Trophoblast cell (in vitro differentiated cells and primary cell): Measurements from ENCODE around the gene MFRP.

ENCODE experiments used
- DNase-seq, 2 donors: peaks; one replicate each; pipeline ENCODE4 v3.0.0-alpha.2; 2016
- H2AFZ ChIP-seq: 2 replicates; pipeline ENCODE4 v1.6.1; 2013; ENCODE audit warnings: low read length, moderate library complexity, mild to moderate bottlenecking; ENCODE audit not compliant: insufficient read depth, poor library complexity
- H2AK5ac ChIP-seq: 2 replicates; pipeline ENCODE4 v1.6.1; 2013; ENCODE audit warnings: mild to moderate bottlenecking, low read length
- H2BK120ac ChIP-seq: 2 replicates; pipeline ENCODE4 v1.6.1; 2013; ENCODE audit warnings: low read length, mild to moderate bottlenecking, moderate library complexity; ENCODE audit not compliant: insufficient read depth, poor library complexity
- H2BK12ac ChIP-seq: 2 replicates; pipeline ENCODE4 v1.6.1; 2013; ENCODE audit warnings: mild to moderate bottlenecking, low read length, moderate library complexity
- H2BK5ac ChIP-seq: 2 replicates; pipeline ENCODE4 v1.6.1; 2013; ENCODE audit warnings: low read length, low read depth, moderate library complexity, mild to moderate bottlenecking; ENCODE audit not compliant: poor library complexity
- H3K14ac ChIP-seq: 2 replicates; pipeline ENCODE4 v1.6.1; 2013; ENCODE audit warnings: mild to moderate bottlenecking, low read length
- H3K18ac ChIP-seq: 2 replicates; pipeline ENCODE4 v1.6.1; 2013; ENCODE audit warnings: mild to moderate bottlenecking, low read length
- H3K23ac ChIP-seq: 2 replicates; pipeline ENCODE4 v1.6.1; 2013; ENCODE audit warnings: low read length
- H3K27ac ChIP-seq: 2 replicates; pipeline ENCODE4 v1.5.1; 2013; ENCODE audit warnings: low read depth, mild to moderate bottlenecking, inconsistent platforms, low read length, moderate library complexity
- H3K27me3 ChIP-seq: 2 replicates; pipeline ENCODE4 v1.6.1; 2013; ENCODE audit warnings: inconsistent platforms, mild to moderate bottlenecking, low read length, moderate library complexity; ENCODE audit not compliant: insufficient read depth
- H3K36me3 ChIP-seq, 2 experiments: 1 replicate in 1 of 2; 2 replicates in 1 of 2; pipeline ENCODE4 v1.6.1; 2013; ENCODE audit warnings: low read length in 2 of 2, mild to moderate bottlenecking in 2 of 2, moderate library complexity in 1 of 2; ENCODE audit not compliant: insufficient read depth in 2 of 2, control insufficient read depth in 1 of 2
- H3K4ac ChIP-seq: 2 replicates; pipeline ENCODE4 v1.6.1; 2013; ENCODE audit warnings: low read depth, mild to moderate bottlenecking, low read length, moderate library complexity
- H3K4me1 ChIP-seq, 2 experiments: 1 replicate in 1 of 2; 2 replicates in 1 of 2; pipeline ENCODE4 v1.6.1; 2013; ENCODE audit warnings: low read length in 2 of 2, mild to moderate bottlenecking in 2 of 2, moderate library complexity in 1 of 2; ENCODE audit not compliant: insufficient read depth in 2 of 2, control insufficient read depth in 1 of 2
- H3K4me2 ChIP-seq: 2 replicates; pipeline ENCODE4 v1.6.1; 2013; ENCODE audit warnings: inconsistent platforms, mild to moderate bottlenecking, low read length, moderate library complexity
- H3K4me3 ChIP-seq: 2 replicates; pipeline ENCODE4 v1.5.1; 2013; ENCODE audit warnings: mild to moderate bottlenecking, low read depth, low read length, inconsistent platforms
- H3K79me1 ChIP-seq: one replicate; pipeline ENCODE4 v1.6.1; 2013; ENCODE audit warnings: low read length
- H3K79me2 ChIP-seq: 2 replicates; pipeline ENCODE4 v1.6.1; 2013; ENCODE audit warnings: low read length, mild to moderate bottlenecking; ENCODE audit not compliant: control insufficient read depth, insufficient read depth, poor library complexity
- H3K9ac ChIP-seq: 2 replicates; pipeline ENCODE4 v1.6.1; 2013; ENCODE audit warnings: mild to moderate bottlenecking, low read length
- H3K9me3 ChIP-seq: 2 replicates; pipeline ENCODE4 v1.6.1; 2013; ENCODE audit warnings: low read depth, mild to moderate bottlenecking, control low read depth, inconsistent platforms, low read length; ENCODE audit not compliant: insufficient read depth
- H4K12ac ChIP-seq: 2 replicates; pipeline ENCODE4 v1.6.1; 2013; ENCODE audit warnings: low read depth, mild to moderate bottlenecking, low read length, moderate library complexity
- H4K8ac ChIP-seq: 2 replicates; pipeline ENCODE4 v1.6.1; 2013; ENCODE audit warnings: low read depth, mild to moderate bottlenecking, low read length, moderate library complexity
- H4K91ac ChIP-seq: one replicate; pipeline ENCODE4 v1.6.1; 2013; ENCODE audit warnings: low read depth, mild to moderate bottlenecking, low read length, moderate library complexity
- WGBS: extraction: QIAGEN DNeasy Blood & Tissue Kit; methylation state at CpG from one replicate; pipeline ENCODE4 v1.1.7; 2013; ENCODE audit warnings: missing lambda C conversion rate; ENCODE audit not compliant: insufficient read length, insufficient coverage; ENCODE audit errors: extremely low coverage; 5-methylcytosine and 5-hydroxymethylcytosine counted together

Gene MFRP

DNA sequence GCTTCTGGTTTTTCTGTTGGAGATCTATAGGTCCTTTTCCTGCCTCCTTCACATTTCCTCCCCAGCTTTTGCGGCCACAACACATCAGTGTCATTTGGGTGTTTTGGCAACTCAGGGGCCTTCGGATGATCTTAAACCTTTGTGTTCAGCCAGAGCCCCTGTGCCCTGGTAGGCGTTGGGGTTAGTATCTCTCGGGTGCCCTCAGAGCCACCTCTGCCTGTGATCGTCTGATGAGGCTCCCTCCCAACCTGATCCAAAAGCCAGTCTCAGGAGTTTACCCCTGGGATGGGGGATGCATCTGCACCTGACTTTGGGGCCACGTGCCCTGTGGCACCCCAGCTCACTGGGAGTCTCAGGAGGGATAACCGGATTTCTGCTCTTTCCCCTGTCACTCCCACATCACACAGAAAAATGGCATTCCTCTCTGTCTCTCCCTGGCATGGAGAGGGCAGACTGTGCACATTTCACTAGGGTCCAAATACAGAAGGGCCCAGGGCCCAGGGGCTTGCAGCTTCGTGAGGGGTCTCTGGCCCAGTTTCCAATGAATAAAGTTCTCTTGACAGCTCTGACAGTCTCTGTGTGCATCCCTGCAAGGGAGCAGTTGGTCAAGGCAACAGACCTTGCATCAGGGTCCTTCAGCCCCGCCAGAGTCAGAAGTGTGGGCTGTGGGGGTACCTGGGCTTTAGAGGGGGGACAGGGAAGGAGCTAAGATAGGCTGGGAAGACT, 9.6 kb downstream of the MFRP start:
- no peak overlapping the region for H2AK5ac ChIP-seq
- peaks cover 2% of the 10 kb centered on the region for H3K9me3 ChIP-seq
- DNase-seq = no peak
- H3K4ac ChIP-seq = no peak overlapping the region
- H3K79me2 ChIP-seq = peaks cover 9% of the 10 kb centered on the region
- peak overlapping the region; percentile 19 for H4K12ac ChIP-seq
- peak overlapping the region; percentile 86 for H3K27ac ChIP-seq
- no peak overlapping the region for H3K4me3 ChIP-seq
- H4K8ac ChIP-seq = no peak overlapping the region
- H3K79me1 ChIP-seq = peaks cover 13% of the 10 kb centered on the region
- H3K14ac ChIP-seq = no peak overlapping the region
- peaks cover 31 to 41% of the 10 kb centered on the region in 2 experiments for H3K4me1 ChIP-seq
- no CpG with 5 or more reads among the region's 9 CpGs for WGBS
- peaks cover 11 to 12% of the 10 kb centered on the region in 2 experiments for H3K36me3 ChIP-seq
- peaks cover 26% of the 10 kb centered on the region for H3K27me3 ChIP-seq
- no peak overlapping the region for H2BK120ac ChIP-seq
- no peak overlapping the region for H3K18ac ChIP-seq
- H2BK5ac ChIP-seq = no peak overlapping the region
- H3K23ac ChIP-seq = no peak overlapping the region
- H2AFZ ChIP-seq = no peak overlapping the region
- H4K91ac ChIP-seq = no peak overlapping the region
- peak overlapping the region; percentile 52 for H3K4me2 ChIP-seq
- no peak overlapping the region for H2BK12ac ChIP-seq
- H3K9ac ChIP-seq = peak overlapping the region; percentile 13

DNA sequence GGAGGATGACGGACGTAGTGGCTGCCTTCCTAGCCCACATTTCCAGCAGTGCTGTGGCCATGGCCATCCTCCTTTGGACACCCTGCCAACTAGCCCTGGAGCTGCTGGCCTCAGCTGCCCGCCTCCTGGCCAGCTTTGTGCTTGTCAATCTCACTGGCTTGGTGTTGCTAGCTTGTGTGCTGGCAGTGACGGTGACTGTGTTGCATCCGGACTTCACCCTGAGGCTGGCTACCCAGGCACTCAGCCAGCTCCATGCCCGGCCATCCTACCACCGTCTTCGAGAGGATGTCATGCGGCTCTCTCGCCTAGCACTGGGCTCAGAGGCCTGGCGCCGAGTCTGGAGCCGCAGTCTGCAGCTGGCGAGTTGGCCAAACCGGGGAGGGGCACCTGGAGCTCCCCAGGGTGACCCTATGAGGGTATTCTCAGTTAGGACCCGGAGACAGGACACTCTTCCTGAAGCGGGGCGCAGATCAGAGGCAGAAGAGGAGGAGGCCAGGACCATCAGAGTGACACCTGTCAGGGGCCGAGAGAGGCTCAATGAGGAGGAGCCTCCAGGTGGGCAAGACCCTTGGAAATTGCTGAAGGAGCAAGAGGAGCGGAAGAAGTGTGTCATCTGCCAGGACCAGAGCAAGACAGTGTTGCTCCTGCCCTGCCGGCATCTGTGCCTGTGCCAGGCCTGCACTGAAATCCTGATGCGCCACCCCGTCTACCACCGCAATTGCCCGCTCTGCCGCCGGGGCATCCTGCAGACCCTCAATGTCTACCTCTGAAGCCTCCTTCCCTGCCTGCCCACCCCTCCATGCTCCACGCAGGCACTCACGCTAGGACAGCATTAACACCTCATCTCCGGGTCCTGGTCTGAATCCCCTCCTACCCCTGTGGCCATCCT, 10.6 kb downstream of the MFRP start:
- peak overlapping the region; percentile 34 for H3K18ac ChIP-seq
- no peak overlapping the region for H2BK12ac ChIP-seq
- DNase-seq = no peak
- H2BK5ac ChIP-seq = no peak overlapping the region
- H3K27ac ChIP-seq = no peak overlapping the region
- no peak overlapping the region for H3K4me3 ChIP-seq
- no peak overlapping the region for H4K8ac ChIP-seq
- H3K4me1 ChIP-seq = peaks cover 31 to 41% of the 10 kb centered on the region in 2 experiments
- peaks cover 9% of the 10 kb centered on the region for H3K79me2 ChIP-seq
- H2BK120ac ChIP-seq = no peak overlapping the region
- peaks cover 11 to 12% of the 10 kb centered on the region in 2 experiments for H3K36me3 ChIP-seq
- no peak overlapping the region for H4K12ac ChIP-seq
- H3K23ac ChIP-seq = no peak overlapping the region
- peaks cover 13% of the 10 kb centered on the region for H3K79me1 ChIP-seq
- H3K9ac ChIP-seq = no peak overlapping the region
- H3K4me2 ChIP-seq = peak overlapping the region; percentile 81
- peaks cover 2% of the 10 kb centered on the region for H3K9me3 ChIP-seq
- H3K14ac ChIP-seq = no peak overlapping the region
- H3K27me3 ChIP-seq = peaks cover 18% of the 10 kb centered on the region
- no CpG with 5 or more reads among the region's 30 CpGs for WGBS
- peak overlapping the region; percentile 3 for H3K4ac ChIP-seq
- H2AK5ac ChIP-seq = no peak overlapping the region
- H2AFZ ChIP-seq = no peak overlapping the region
- H4K91ac ChIP-seq = no peak overlapping the region

DNA sequence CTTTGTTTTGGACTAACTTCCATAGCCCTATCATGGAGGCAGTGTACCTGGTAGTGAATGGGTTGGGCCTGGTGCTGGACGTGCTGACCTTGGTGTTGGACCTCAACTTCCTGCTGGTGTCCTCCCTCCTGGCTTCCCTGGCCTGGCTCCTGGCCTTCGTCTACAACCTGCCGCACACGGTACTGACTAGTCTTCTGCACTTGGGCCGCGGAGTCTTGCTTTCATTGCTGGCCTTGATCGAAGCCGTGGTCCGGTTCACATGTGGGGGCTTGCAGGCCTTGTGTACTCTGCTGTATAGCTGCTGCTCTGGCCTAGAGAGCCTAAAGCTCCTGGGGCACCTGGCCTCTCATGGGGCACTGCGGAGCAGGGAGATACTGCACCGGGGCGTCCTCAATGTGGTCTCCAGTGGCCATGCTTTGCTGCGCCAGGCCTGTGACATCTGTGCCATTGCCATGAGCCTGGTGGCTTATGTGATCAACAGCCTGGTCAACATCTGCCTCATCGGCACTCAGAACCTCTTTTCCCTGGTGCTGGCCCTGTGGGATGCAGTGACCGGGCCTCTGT, 11.3 kb downstream of the MFRP start:
- no peak overlapping the region for H3K23ac ChIP-seq
- H3K14ac ChIP-seq = no peak overlapping the region
- WGBS = no CpG with 5 or more reads among the region's 15 CpGs
- peak overlapping the region; percentile 59 for H3K4ac ChIP-seq
- peak overlapping the region; percentile 87 for H4K8ac ChIP-seq
- peak overlapping the region; percentile 31 for H3K18ac ChIP-seq
- H3K79me2 ChIP-seq = peaks cover 9% of the 10 kb centered on the region
- peak overlapping the region; percentile 71 for H4K91ac ChIP-seq
- H2BK5ac ChIP-seq = no peak overlapping the region
- H3K27ac ChIP-seq = no peak overlapping the region
- H2BK12ac ChIP-seq = no peak overlapping the region
- peaks cover 11 to 12% of the 10 kb centered on the region in 2 experiments for H3K36me3 ChIP-seq
- peaks cover 28 to 39% of the 10 kb centered on the region in 2 experiments for H3K4me1 ChIP-seq
- DNase-seq = no peak
- no peak overlapping the region for H2AK5ac ChIP-seq
- peaks cover 12% of the 10 kb centered on the region for H3K27me3 ChIP-seq
- no peak overlapping the region for H3K9ac ChIP-seq
- H4K12ac ChIP-seq = peak overlapping the region; percentile 4
- peak overlapping the region; percentile 81 for H3K4me2 ChIP-seq
- peaks cover 2% of the 10 kb centered on the region for H3K9me3 ChIP-seq
- peak overlapping the region; percentile 89 for H3K4me3 ChIP-seq
- H2AFZ ChIP-seq = no peak overlapping the region
- no peak overlapping the region for H2BK120ac ChIP-seq
- peaks cover 12% of the 10 kb centered on the region for H3K79me1 ChIP-seq

- no peak within 1 kb of the TSS for H2BK12ac ChIP-seq
- peaks cover 4% of the 10 kb centered on the region for H3K27me3 ChIP-seq
- peak within 1 kb of the TSS; percentile 64 for H4K12ac ChIP-seq
- peak within 1 kb of the TSS; percentile 38 for H2BK5ac ChIP-seq
- WGBS = no CpG with 5 or more reads among the region's 54 CpGs
- no peak within 1 kb of the TSS for H3K23ac ChIP-seq
- H3K4me1 ChIP-seq = peaks cover 21 to 31% of the 10 kb centered on the region in 2 experiments
- peak within 1 kb of the TSS; percentile 89 for H3K9ac ChIP-seq
- H3K4me2 ChIP-seq = peak within 1 kb of the TSS; percentile 81
- peaks cover 7% of the 10 kb centered on the region for H3K79me2 ChIP-seq
- peak within 1 kb of the TSS; percentile 87 for H4K8ac ChIP-seq
- H3K36me3 ChIP-seq = peaks cover 11 to 12% of the 10 kb centered on the region in 2 experiments
- H2BK120ac ChIP-seq = peak within 1 kb of the TSS; percentile 23
- no peak within 1 kb of the TSS for H3K27ac ChIP-seq
- peak within 1 kb of the TSS; percentile 89 for H3K4me3 ChIP-seq
- H2AK5ac ChIP-seq = peak within 1 kb of the TSS; percentile 47
- peak within 1 kb of the TSS; percentile 58 for H2AFZ ChIP-seq
- H3K9me3 ChIP-seq = no peaks in the 10 kb centered on the region
- H3K18ac ChIP-seq = peak within 1 kb of the TSS; percentile 89
- peak within 1 kb of the TSS; percentile 71 for H4K91ac ChIP-seq
- H3K79me1 ChIP-seq = peaks cover 10% of the 10 kb centered on the region
- H3K14ac ChIP-seq = peak within 1 kb of the TSS; percentile 68
- peak within 1 kb of the TSS; percentile 59 for H3K4ac ChIP-seq
- DNase-seq = peak; percentile 96 to 99
These were observed 12.2 kb downstream of the MFRP start, which contains the start of gene RNF26 for GRCh38 chr11:119334174-119334930. Gene RNF26 (plus strand): TSS chr11:119334527. CDS start chr11:119335123, 596 bp downstream.
